HG03025 (cell line): Measurements from ENCODE around the gene SPRR2D.
"Not testable (repeated sequence)": the region's sequence is repeated elsewhere in the genome, so short reads cannot be mapped to it uniquely, and the experiment has no call there.

Source experiments
- ATAC-seq: cut with Tn5 transposase; IDR thresholded peaks from one replicate; pipeline ENCODE4 v1.9.1; 2021; ENCODE audit warnings: mild to moderate bottlenecking, moderate library complexity; ENCODE audit not compliant: unreplicated experiment, low FRiP score

Gene SPRR2D

GRCh38 chr1:153021829-153022228 is 19.1 kb downstream of the SPRR2D start:
- ATAC-seq = not testable (repeated sequence)

DNA sequence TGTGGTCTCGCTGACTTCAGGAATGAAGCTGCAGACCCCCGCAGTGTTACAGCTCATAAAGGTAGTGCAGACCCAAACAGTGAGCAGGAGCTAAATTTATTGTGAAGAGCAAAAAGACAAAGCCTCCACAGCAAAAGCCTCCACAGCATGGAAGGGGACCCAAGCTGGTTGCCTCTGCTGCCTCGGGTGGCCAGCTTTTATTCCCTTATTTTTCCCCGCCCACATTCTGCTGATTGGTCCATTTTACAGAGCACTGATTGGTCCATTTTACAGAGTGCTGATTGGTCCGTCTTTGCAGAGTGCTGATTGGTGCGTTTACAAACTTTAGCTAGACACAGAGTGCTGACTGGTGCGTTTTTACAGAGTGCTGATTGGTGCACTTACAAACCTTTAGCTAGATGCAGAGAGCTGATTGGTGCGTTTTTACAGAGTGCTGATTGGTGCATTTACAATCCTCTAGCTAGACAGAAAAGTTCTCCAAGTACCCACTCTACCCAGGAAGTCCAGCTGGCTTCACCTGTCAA is 29.6 kb downstream of the SPRR2D start:
- not testable (repeated sequence) for ATAC-seq

- no peak for ATAC-seq
Observed at GRCh38 chr1:153001382-153001781, 39.5 kb downstream of the SPRR2D start, which contains the start of gene SPRR3. Gene SPRR3 (plus strand): TSS chr1:153001749. CDS start chr1:153003021, 1,272 bp downstream.

DNA sequence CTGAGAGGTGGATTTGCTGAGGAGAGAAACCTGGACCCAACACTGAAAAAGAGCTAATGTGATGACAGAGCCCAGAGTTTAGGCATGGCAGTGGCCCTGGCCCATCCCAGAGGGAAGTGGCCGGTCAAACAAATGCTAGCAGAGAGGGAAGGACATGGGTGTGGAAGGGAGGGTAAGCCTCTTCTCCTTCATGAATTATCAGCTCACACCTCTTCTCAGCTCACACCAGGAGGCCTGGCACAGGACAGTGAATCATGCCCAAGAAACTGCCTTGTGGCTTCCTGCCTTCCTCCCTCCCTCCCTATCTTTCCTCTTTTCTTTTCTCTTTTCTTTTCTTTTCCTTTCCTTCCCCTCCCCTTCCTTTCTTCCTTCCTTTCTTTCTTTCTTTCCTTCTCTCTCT is 40.6 kb downstream of the SPRR2D start:
- ATAC-seq = no peak

GRCh38 chr1:152999818-153000217 is 41.1 kb downstream of the SPRR2D start:
- ATAC-seq = no peak

GRCh38 chr1:152998476-152998875 is 42.4 kb downstream of the SPRR2D start:
- ATAC-seq = no peak

GRCh38 chr1:152997901-152998300 is 43.0 kb downstream of the SPRR2D start:
- ATAC-seq = no peak

DNA sequence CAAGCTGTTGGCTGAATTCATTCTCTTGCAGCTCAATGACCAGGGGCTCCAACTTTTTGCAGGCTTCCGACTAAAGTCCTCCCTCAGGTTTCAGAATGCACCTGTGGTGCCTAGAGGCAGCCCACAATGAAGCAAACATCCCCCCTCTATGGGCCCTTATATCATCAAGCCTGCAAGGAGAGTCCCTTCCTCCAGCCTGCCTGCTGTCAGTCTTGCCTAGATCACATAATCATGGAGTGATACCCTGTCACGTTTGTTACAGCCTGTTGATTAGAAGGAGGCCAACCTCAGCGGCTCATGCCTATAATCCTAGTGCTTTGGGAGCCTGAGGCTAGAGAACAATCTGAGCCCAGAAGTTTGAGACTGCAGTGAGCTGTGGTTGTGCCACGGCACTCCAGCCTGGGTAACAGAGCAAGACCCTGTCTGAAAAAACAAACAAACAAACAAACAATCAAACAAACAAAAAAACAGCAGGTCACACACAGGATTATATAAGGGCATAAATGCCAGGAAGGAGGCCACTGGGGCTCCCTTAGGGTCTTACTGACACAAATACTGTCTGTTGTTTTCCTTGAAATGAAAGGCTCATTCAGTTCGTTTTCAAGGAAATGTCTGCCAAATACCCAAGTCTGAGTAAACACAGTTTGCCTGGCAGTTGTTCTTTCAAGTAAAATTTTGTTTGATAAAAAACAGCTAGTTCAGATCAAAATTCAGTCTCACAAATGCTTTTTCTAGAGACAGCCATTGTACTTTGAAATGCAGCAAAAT is 44.1 kb downstream of the SPRR2D start:
- no peak for ATAC-seq

- no peak for ATAC-seq
Observed at GRCh38 chr1:152995842-152996241, 45.1 kb downstream of the SPRR2D start.

DNA sequence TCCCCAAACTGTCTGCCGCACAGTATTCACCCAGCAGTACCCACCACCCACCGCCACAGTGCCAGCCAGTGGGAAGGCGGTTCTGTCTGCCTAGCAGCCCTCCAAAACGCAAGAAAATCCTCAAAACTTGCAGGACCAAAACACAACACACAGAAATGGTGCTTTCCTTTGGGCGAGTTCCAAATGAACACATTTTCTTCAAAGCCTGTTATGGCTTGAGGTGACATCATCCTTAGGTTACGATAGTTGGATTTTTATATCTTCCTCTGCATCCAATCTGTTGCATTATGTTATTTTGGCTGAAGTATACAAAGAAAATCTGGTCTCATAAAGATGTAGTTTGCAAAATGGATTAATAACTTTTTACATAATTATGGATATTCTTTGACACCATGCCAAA is 47.7 kb downstream of the SPRR2D start:
- no peak for ATAC-seq
